Large intestine (tissue), 3 donors: Measurements from ENCODE around the gene METTL22. TPM values are rescaled to one million over a fixed set of nuclear protein-coding genes. Genes with fewer than 3 reads are reported as not detected.

ENCODE experiments used
- DNase-seq, 2 donors: peaks; one replicate each; pipeline versions ENCODE4 v3.0.0 to v3.0.0-alpha.2; 2013
- H3K27ac ChIP-seq: one replicate; pipeline ENCODE4 v1.5.1; 2013; ENCODE audit warnings: low read length
- H3K27me3 ChIP-seq: 2 replicates; pipeline ENCODE4 v1.6.1; 2013; ENCODE audit warnings: low read length; ENCODE audit not compliant: control insufficient read depth, insufficient read depth
- H3K36me3 ChIP-seq: 2 replicates; pipeline ENCODE4 v1.6.1; 2013; ENCODE audit warnings: low read length; ENCODE audit not compliant: control insufficient read depth, insufficient read depth
- H3K4me1 ChIP-seq: one replicate; pipeline ENCODE4 v1.6.1; 2013; ENCODE audit warnings: low read length; ENCODE audit not compliant: control insufficient read depth, insufficient read depth
- H3K4me3 ChIP-seq: one replicate; pipeline ENCODE4 v1.5.1; 2013; ENCODE audit warnings: low read length
- H3K9me3 ChIP-seq: one replicate; pipeline ENCODE4 v1.6.1; 2013; ENCODE audit warnings: mild to moderate bottlenecking, low read depth, low read length, moderate library complexity; ENCODE audit not compliant: control insufficient read depth
- WGBS: methylation state at CpG from one replicate; pipeline ENCODE4 v1.1.5; 2013; ENCODE audit warnings: low lambda C conversion rate; ENCODE audit not compliant: insufficient coverage; 5-methylcytosine and 5-hydroxymethylcytosine counted together
- polyA plus RNA-seq: library from polyadenylated mRNA; unstranded; fragments of 120-200 nt; gene quantifications from one replicate; pipeline ENCODE4 v1.2.1, GENCODE V29; 2013

The METTL22 gene
- polyA plus RNA-seq, 1 donor: 17.2 TPM

DNA sequence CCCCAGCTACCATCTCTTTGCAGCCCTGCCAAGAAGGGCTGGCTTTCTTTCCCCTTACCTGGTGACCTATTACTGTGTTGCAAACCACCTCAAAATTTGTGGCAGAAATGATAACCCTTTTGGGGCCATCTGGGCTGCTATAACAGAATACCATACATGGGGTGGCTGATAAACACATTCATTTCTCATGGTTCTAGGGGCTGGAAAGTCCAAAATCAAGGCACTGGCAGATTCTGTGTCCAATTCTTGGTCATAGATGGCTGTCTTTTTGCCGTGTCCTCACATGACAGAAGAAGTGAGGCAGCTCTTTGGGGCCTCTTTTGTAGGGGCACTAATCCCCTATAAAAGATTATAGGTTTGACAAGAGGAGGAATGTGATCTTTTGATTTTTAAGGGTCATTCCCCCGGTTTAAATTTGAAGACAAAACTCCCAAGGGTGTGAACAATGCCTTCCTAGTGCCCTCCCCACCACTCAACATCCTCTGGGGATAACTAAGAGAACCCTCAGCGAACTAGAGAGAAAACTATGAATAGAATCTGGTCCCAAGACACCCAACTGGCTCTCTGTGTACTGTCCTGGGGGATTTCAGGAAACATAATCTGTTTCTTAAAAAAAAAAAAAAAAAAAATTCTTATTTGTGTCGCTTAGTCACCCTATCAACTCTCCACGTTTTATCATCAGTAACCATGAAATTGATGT, 1.7 kb upstream of the METTL22 start:
- Histone ChIP-seq H3K27ac (no peak overlapping the region), H3K9me3 (no peaks in the 10 kb centered on the region), H3K4me3 (no peak overlapping the region), H3K36me3 (no peaks in the 10 kb centered on the region), H3K27me3 (peaks cover 19% of the 10 kb centered on the region), H3K4me1 (peaks cover 5% of the 10 kb centered on the region)
- DNase-seq: no peak
- WGBS: no CpG with 5 or more reads among the region's 5 CpGs

DNA sequence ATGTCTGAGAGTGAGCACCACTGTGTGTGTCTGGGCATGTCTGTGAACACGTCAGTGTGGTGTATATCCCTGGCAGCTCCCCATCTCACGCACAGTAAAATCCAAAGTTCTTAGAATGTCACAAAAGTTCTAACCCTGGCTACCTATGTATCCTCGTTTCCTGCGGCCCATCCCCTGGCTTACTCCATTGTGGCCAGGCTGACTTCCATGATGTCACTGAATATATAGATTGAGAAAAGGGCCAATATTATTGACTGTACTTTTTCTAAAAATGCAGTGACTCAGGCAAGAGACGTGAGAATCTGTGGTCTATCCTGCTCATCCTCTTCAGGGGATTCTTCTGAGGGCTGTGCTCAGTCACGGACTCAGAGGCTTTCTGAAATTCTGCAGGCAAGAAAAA, 963 bp upstream of the METTL22 start:
- no peaks in the 10 kb centered on the region for H3K9me3 ChIP-seq
- peaks cover 5% of the 10 kb centered on the region for H3K4me1 ChIP-seq
- no peak for DNase-seq
- no peak overlapping the region for H3K4me3 ChIP-seq
- WGBS: no CpG with 5 or more reads among the region's 6 CpGs
- no peak overlapping the region for H3K27ac ChIP-seq
- H3K36me3 ChIP-seq: peaks cover 2% of the 10 kb centered on the region
- H3K27me3 ChIP-seq: peaks cover 16% of the 10 kb centered on the region

DNA sequence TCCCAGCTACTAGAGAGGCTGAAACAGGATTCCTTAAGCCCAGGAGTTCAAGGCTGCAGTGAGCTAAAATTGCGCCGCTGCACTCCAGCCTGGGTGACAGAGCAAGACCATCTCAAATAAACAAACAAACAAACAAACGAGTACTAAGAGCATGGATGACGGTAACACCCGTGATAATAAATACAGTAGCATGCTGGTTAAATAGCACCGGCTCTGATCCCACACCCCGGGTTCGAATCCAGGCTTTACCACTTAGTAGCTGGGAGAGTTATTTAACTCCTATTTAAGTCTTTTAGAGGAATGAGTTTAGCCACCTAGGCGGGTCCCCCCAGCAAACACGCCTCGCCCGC, 301 bp upstream of the METTL22 start:
- no peaks in the 10 kb centered on the region for H3K9me3 ChIP-seq
- no CpG with 5 or more reads among the region's 12 CpGs for WGBS
- peak overlapping the region; percentile 100 for H3K4me3 ChIP-seq
- H3K36me3 ChIP-seq: peaks cover 8% of the 10 kb centered on the region
- H3K27me3 ChIP-seq: peaks cover 15% of the 10 kb centered on the region
- H3K27ac ChIP-seq: no peak overlapping the region
- peaks cover 5% of the 10 kb centered on the region for H3K4me1 ChIP-seq
- no peak for DNase-seq

- H3K36me3 ChIP-seq: peaks cover 13% of the 10 kb centered on the region
- H3K27ac ChIP-seq: no peak overlapping the region
- peaks cover 5% of the 10 kb centered on the region for H3K4me1 ChIP-seq
- no peaks in the 10 kb centered on the region for H3K9me3 ChIP-seq
- WGBS: no CpG with 5 or more reads among the region's 4 CpGs
- peaks cover 15% of the 10 kb centered on the region for H3K27me3 ChIP-seq
- DNase-seq: no peak
- peak overlapping the region; percentile 100 for H3K4me3 ChIP-seq
Observed at GRCh38 chr16:8622315-8622656, 788 bp downstream of the METTL22 start.

- peaks cover 27% of the 10 kb centered on the region for H3K36me3 ChIP-seq
- H3K4me3 ChIP-seq: no peak overlapping the region
- H3K27ac ChIP-seq: no peak overlapping the region
- DNase-seq: no peak
- H3K27me3 ChIP-seq: peaks cover 6% of the 10 kb centered on the region
- peaks cover 5% of the 10 kb centered on the region for H3K4me1 ChIP-seq
- H3K9me3 ChIP-seq: no peaks in the 10 kb centered on the region
Observed at GRCh38 chr16:8623634-8624033, 2.1 kb downstream of the METTL22 start.

GRCh38 chr16:8625491-8626087, 4.1 kb downstream of the METTL22 start:
- no peak for DNase-seq
- no peaks in the 10 kb centered on the region for H3K27me3 ChIP-seq
- H3K9me3 ChIP-seq: no peaks in the 10 kb centered on the region
- no peak overlapping the region for H3K27ac ChIP-seq
- H3K4me3 ChIP-seq: no peak overlapping the region
- H3K36me3 ChIP-seq: peaks cover 46% of the 10 kb centered on the region
- H3K4me1 ChIP-seq: peaks cover 5% of the 10 kb centered on the region
- no CpG with 5 or more reads among the region's 10 CpGs for WGBS

DNA sequence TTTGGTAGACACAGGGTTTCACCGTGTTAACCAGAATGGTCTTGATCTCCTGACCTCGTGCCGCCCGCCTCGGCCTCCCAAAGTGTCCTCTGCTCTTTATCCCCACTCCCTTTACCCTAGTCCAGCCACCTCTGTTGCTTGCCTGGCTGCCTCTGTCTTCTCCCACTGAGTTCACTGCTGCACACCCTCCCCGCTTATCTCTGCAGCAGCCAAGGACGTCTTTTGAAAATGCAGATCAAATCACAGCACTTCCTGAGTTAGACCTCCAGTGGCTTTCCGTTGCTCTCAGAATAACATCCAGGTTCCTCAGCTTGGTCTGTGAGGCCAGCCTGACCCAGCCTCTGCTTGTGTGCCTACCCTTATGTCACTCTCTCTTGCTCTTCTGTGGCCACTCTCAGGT, 5.4 kb downstream of the METTL22 start:
- Histone ChIP-seq H3K4me3 (no peak overlapping the region), H3K36me3 (peaks cover 60% of the 10 kb centered on the region), H3K27ac (no peak overlapping the region), H3K27me3 (no peaks in the 10 kb centered on the region), H3K9me3 (no peaks in the 10 kb centered on the region), H3K4me1 (peaks cover 5% of the 10 kb centered on the region)
- DNase-seq: no peak
- WGBS: 83% methylated on average over 1 of the region's 8 CpGs

GRCh38 chr16:8627456-8627855, 6.0 kb downstream of the METTL22 start:
- no peak overlapping the region for H3K27ac ChIP-seq
- H3K36me3 ChIP-seq: peaks cover 64% of the 10 kb centered on the region
- no peaks in the 10 kb centered on the region for H3K27me3 ChIP-seq
- H3K9me3 ChIP-seq: no peaks in the 10 kb centered on the region
- no peak overlapping the region for H3K4me3 ChIP-seq
- peaks cover 2% of the 10 kb centered on the region for H3K4me1 ChIP-seq
- whole genome bisulfite sequencing: no CpG with 5 or more reads among the region's 4 CpGs
- DNase-seq: no peak

DNA sequence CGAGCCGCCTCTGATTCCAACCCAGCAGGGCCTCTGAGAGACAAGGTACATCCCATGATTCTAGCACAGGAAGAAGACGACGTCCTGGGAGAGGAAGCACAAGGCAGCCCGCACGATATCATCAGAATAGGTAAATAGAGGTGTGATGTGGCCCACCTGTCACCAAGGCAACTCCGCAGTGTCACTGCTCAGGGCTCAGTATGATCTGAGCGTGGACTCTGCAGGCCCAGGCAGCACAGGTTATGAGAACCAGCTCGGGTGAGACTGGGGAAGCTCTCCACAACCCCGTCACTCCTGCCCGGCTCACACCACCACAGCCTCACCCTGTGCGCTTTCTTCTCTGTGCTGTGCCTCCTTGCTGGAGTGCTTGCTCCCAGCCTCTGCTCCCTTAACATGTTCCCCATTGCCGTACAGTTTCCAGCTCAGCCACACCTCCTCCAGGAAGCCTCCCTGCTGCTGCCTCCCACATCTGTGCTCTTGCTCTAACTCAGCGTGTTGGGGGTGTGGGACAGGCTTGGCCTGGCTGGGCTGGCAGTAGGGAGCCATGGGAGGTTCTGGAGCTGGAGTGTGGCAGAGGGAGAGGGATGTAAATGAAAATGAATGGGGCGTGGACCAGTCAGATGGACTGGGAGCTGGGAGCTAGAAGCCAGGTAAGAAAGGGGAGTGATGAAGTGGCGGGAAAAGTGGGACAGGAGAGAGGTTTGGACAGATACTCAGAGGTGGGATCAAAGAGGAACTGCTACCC, 7.7 kb downstream of the METTL22 start:
- Histone ChIP-seq H3K4me1 (no peaks in the 10 kb centered on the region), H3K9me3 (no peaks in the 10 kb centered on the region), H3K4me3 (no peak overlapping the region), H3K27ac (no peak overlapping the region), H3K27me3 (no peaks in the 10 kb centered on the region), H3K36me3 (peaks cover 80% of the 10 kb centered on the region)
- WGBS: 100% methylated on average over 2 of the region's 16 CpGs
- DNase-seq: no peak

- peaks cover 87% of the 10 kb centered on the region for H3K36me3 ChIP-seq
- no peak overlapping the region for H3K27ac ChIP-seq
- H3K27me3 ChIP-seq: no peaks in the 10 kb centered on the region
- H3K4me3 ChIP-seq: no peak overlapping the region
- WGBS: no CpG with 5 or more reads among the region's 11 CpGs
- H3K4me1 ChIP-seq: no peaks in the 10 kb centered on the region
- DNase-seq: no peak
- no peaks in the 10 kb centered on the region for H3K9me3 ChIP-seq
Observed at GRCh38 chr16:8630255-8630953, 8.9 kb downstream of the METTL22 start.
